NCI-H2029 treated with DMSO at 0.1 percent for 48 hours (cell line): Measurements from ENCODE around the gene EBLN2.
"Not testable (repeated sequence)": the region's sequence is repeated elsewhere in the genome, so short reads cannot be mapped to it uniquely, and the experiment has no call there.

ENCODE experiments used
- DNase-seq: peaks from one replicate; lab custom pipeline; 2025; lab: John Stamatoyannopoulos, UW

The EBLN2 gene

GRCh38 chr3:73066243-73066642 lies 4.8 kb downstream of the EBLN2 start:
- DNase-seq, result not testable (repeated sequence)

GRCh38 chr3:73068419-73068818 lies 7.0 kb downstream of the EBLN2 start:
- no peak for DNase-seq

GRCh38 chr3:73069187-73069586 lies 7.7 kb downstream of the EBLN2 start:
- DNase-seq, result no peak

- no peak for DNase-seq
Observed at GRCh38 chr3:73069775-73070444, 8.5 kb downstream of the EBLN2 start.

- no peak for DNase-seq
Observed at GRCh38 chr3:73070675-73071575, 9.5 kb downstream of the EBLN2 start.

GRCh38 chr3:73071952-73072351 lies 10.5 kb downstream of the EBLN2 start:
- no peak for DNase-seq

GRCh38 chr3:73072634-73073033 lies 11.2 kb downstream of the EBLN2 start:
- DNase-seq, result no peak

GRCh38 chr3:73073091-73073707 lies 11.7 kb downstream of the EBLN2 start:
- DNase-seq, result no peak

GRCh38 chr3:73074781-73075180 lies 13.3 kb downstream of the EBLN2 start:
- no peak for DNase-seq

GRCh38 chr3:73080216-73080966 lies 18.9 kb downstream of the EBLN2 start:
- DNase-seq, result no peak

GRCh38 chr3:73081140-73081539 lies 19.7 kb downstream of the EBLN2 start:
- DNase-seq, result no peak

GRCh38 chr3:73084170-73084569 lies 22.7 kb downstream of the EBLN2 start:
- no peak for DNase-seq

- DNase-seq, result no peak
Observed at GRCh38 chr3:73086071-73086494, 24.6 kb downstream of the EBLN2 start.

GRCh38 chr3:73094129-73094528 lies 32.7 kb downstream of the EBLN2 start:
- DNase-seq, result no peak

GRCh38 chr3:73094951-73095350 lies 33.5 kb downstream of the EBLN2 start:
- DNase-seq, result no peak

GRCh38 chr3:73096169-73096568 lies 34.7 kb downstream of the EBLN2 start:
- DNase-seq, result no peak

GRCh38 chr3:73098026-73098425 lies 36.6 kb downstream of the EBLN2 start:
- no peak for DNase-seq

- DNase-seq, result no peak
Observed at GRCh38 chr3:73098873-73099272, 37.4 kb downstream of the EBLN2 start.

GRCh38 chr3:73100741-73101559 lies 39.5 kb downstream of the EBLN2 start:
- no peak for DNase-seq

- no peak for DNase-seq
Observed at GRCh38 chr3:73101881-73102280, 40.4 kb downstream of the EBLN2 start.

GRCh38 chr3:73107215-73107614 lies 45.8 kb downstream of the EBLN2 start:
- DNase-seq, result no peak
